Measurements from ENCODE around the gene MTNR1A.

The MTNR1A gene

DNA sequence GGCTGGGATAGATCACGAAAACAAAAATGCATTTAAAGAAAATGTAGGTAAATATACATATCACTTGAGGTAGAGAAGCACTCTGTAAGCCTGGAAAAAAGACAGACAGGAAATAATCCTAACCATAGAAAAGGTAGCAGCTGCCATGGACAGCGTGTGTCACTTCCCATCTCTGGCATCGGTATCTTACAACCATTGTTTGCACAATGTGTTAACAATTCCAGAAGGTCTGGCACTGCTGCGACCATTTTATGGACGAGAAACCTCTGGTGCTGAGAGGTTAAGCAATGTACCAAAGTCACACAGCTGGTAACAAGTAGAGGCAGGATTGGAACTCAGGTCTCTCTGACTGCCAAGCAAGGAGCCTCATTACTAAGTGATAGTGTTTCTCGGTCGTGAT lies 1.7 kb upstream of the MTNR1A start:
- TF ChIP-seq TAF1 (IDR thresholded peaks at IDR 0.05; ENCODE audit: borderline replicate concordance, insufficient read depth, low read length) (no peak), FOXP2 (optimal IDR thresholded peaks at IDR 0.05; ENCODE audit: borderline replicate concordance, extremely low read depth, extremely low read length, insufficient read depth) (no peak), POLR2AphosphoS5 (IDR thresholded peaks at IDR 0.05; ENCODE audit: low read depth, low read length) (no peak), SIN3A (IDR thresholded peaks at IDR 0.05; ENCODE audit: borderline replicate concordance, insufficient read depth, low read length) (no peak)
- TF ChIP-seq, protein P1, sequence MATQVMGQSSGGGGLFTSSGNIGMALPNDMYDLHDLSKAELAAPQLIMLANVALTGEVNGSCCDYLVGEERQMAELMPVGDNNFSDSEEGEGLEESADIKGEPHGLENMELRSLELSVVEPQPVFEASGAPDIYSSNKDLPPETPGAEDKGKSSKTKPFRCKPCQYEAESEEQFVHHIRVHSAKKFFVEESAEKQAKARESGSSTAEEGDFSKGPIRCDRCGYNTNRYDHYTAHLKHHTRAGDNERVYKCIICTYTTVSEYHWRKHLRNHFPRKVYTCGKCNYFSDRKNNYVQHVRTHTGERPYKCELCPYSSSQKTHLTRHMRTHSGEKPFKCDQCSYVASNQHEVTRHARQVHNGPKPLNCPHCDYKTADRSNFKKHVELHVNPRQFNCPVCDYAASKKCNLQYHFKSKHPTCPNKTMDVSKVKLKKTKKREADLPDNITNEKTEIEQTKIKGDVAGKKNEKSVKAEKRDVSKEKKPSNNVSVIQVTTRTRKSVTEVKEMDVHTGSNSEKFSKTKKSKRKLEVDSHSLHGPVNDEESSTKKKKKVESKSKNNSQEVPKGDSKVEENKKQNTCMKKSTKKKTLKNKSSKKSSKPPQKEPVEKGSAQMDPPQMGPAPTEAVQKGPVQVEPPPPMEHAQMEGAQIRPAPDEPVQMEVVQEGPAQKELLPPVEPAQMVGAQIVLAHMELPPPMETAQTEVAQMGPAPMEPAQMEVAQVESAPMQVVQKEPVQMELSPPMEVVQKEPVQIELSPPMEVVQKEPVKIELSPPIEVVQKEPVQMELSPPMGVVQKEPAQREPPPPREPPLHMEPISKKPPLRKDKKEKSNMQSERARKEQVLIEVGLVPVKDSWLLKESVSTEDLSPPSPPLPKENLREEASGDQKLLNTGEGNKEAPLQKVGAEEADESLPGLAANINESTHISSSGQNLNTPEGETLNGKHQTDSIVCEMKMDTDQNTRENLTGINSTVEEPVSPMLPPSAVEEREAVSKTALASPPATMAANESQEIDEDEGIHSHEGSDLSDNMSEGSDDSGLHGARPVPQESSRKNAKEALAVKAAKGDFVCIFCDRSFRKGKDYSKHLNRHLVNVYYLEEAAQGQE (IDR thresholded peaks at IDR 0.05; ENCODE audit: insufficient read depth in 1 of 2, low read depth in 2 of 2, low read length in 2 of 2) = no peak

GRCh38 chr4:186554539-186554913 lies 841 bp downstream of the MTNR1A start:
- no peak for TF ChIP-seq FOXP2 (optimal IDR thresholded peaks at IDR 0.05; ENCODE audit: borderline replicate concordance, extremely low read depth, extremely low read length, insufficient read depth)
- TF ChIP-seq SIN3A (IDR thresholded peaks at IDR 0.05; ENCODE audit: borderline replicate concordance, insufficient read depth, low read length) = no peak
- TF ChIP-seq, protein P1 (IDR thresholded peaks at IDR 0.05; ENCODE audit: insufficient read depth in 1 of 2, low read depth in 2 of 2, low read length in 2 of 2) = no peak
- TF ChIP-seq TAF1 (IDR thresholded peaks at IDR 0.05; ENCODE audit: borderline replicate concordance, insufficient read depth, low read length) = no peak
- no peak for TF ChIP-seq POLR2AphosphoS5 (IDR thresholded peaks at IDR 0.05; ENCODE audit: low read depth, low read length)

DNA sequence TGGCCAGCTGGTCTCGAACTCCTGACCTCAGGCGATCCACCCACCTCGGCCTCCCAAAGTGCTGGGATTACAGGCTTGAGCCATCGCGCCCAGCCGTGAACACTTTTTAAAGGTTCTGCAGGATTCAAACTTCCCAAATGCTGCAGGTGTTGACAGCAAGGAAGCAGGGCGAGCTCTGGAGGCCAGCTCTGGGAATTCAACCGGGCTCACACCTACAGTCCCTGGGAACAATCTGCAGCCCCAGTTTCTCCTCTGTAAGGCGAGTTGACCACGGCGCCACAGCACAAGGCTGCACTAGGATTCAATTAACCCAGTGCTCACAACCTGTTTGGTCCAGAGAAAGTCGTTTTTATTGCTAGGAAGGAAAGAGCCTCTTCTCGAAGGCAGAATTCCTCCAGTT lies 1.6 kb downstream of the MTNR1A start:
- no peak for TF ChIP-seq FOXP2 (optimal IDR thresholded peaks at IDR 0.05; ENCODE audit: borderline replicate concordance, extremely low read depth, extremely low read length, insufficient read depth)
- TF ChIP-seq, protein P1 (IDR thresholded peaks at IDR 0.05; ENCODE audit: insufficient read depth in 1 of 2, low read depth in 2 of 2, low read length in 2 of 2) = no peak

GRCh38 chr4:186551849-186552248 lies 3.5 kb downstream of the MTNR1A start:
- TF ChIP-seq SIN3A (IDR thresholded peaks at IDR 0.05; ENCODE audit: borderline replicate concordance, insufficient read depth, low read length) (no peak), POLR2AphosphoS5 (IDR thresholded peaks at IDR 0.05; ENCODE audit: low read depth, low read length) (no peak), FOXP2 (optimal IDR thresholded peaks at IDR 0.05; ENCODE audit: borderline replicate concordance, extremely low read depth, extremely low read length, insufficient read depth) (no peak), TAF1 (IDR thresholded peaks at IDR 0.05; ENCODE audit: borderline replicate concordance, insufficient read depth, low read length) (no peak)
- TF ChIP-seq, protein P1 (IDR thresholded peaks at IDR 0.05; ENCODE audit: insufficient read depth in 1 of 2, low read depth in 2 of 2, low read length in 2 of 2) = no peak

DNA sequence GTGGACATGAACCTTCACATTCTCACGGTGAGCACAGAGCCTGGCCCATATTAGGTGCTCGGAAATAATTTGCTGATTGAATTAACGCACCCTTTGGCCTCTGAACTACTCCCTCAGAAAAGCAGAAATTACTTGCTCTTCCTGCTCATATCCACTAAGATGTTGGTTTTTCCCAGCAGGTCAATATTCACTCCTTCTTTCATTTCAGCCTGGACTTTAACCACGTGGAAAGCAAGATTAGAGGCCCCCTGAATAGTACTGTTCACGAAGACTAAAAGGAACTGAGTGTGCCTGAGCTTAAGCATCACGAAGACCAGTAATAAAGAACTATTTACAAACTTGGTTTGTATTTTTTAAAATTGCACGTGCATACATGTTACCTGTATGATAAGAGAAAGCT lies 9.9 kb downstream of the MTNR1A start:
- TF ChIP-seq FOXP2 (optimal IDR thresholded peaks at IDR 0.05; ENCODE audit: borderline replicate concordance, extremely low read depth, extremely low read length, insufficient read depth) (no peak), TAF1 (IDR thresholded peaks at IDR 0.05; ENCODE audit: borderline replicate concordance, insufficient read depth, low read length) (no peak), SIN3A (IDR thresholded peaks at IDR 0.05; ENCODE audit: borderline replicate concordance, insufficient read depth, low read length) (no peak), POLR2AphosphoS5 (IDR thresholded peaks at IDR 0.05; ENCODE audit: low read depth, low read length) (no peak)
- TF ChIP-seq, protein P1 (IDR thresholded peaks at IDR 0.05; ENCODE audit: insufficient read depth in 1 of 2, low read depth in 2 of 2, low read length in 2 of 2) = no peak
